Measurements from ENCODE around the gene LRRC36. TPM values are rescaled to one million over a fixed set of nuclear protein-coding genes. Genes with fewer than 3 reads are reported as not detected.

LRRC36 gene
- total and polyA plus RNA-seq, 10 of the 15 experiments (the other 5 are each of a cell fraction or from before 2014, with no cell fraction given): 0.45 to 2.0 (median 0.75) TPM; not detected in 1

- ATAC-seq: 0 out of 3 replicates have a peak, but pooled peaks have one; percentile 5
- ChIA-PET POLR2A (no interaction called here), SMC1A (ENCODE audit: uncharacterized antibody, unreplicated experiment) (no interaction called here), RAD21 (ENCODE audit: unreplicated experiment) (no interaction called here), CTCF (no interaction called here)
- no peak for FAIRE-seq
- no peaks in the 10 kb centered on the region for H3K79me2 ChIP-seq (ENCODE audit: control insufficient read depth, insufficient read depth, low read length)
- H3K9me3 ChIP-seq (replicated peaks; ENCODE audit: control insufficient read depth, insufficient read depth, low read length): no peaks in the 10 kb centered on the region
- TF ChIP-seq ZBTB33 (IDR thresholded peaks at IDR 0.05): no peak
- TF ChIP-seq MEF2B (IDR thresholded peaks at IDR 0.05; ENCODE audit: partially characterized antibody, poor library complexity, severe bottlenecking): no peak
- no peak for TF ChIP-seq MXI1 (IDR thresholded peaks at IDR 0.05; ENCODE audit: low read depth, low read length)
- no peak overlapping the region for H3K4me3 ChIP-seq
- H4K20me1 ChIP-seq (ENCODE audit: control insufficient read depth, insufficient read depth): no peaks in the 10 kb centered on the region
- in situ Hi-C loops (cut with MboI) (no loop called here), intact Hi-C loops (cut with micrococcal nuclease; ENCODE audit: unreplicated experiment) (loop anchor here (5.0 kb wide), 1 partner anchor 118 kb away; the partner anchor contains the start of gene PLEKHG4)
- no peak overlapping the region for H3K4me2 ChIP-seq (ENCODE audit: control insufficient read depth, insufficient read depth)
- H3K27ac ChIP-seq (ENCODE audit: control insufficient read depth, insufficient read depth): no peak overlapping the region
- WGBS (ENCODE audit: insufficient coverage, insufficient replicate concordance, low lambda C conversion rate, missing lambda C conversion rate): 53% methylated on average over 13 of the region's 13 CpGs
- no peak overlapping the region for H2AFZ ChIP-seq (ENCODE audit: control insufficient read depth, low read depth, low read length)
- H3K36me3 ChIP-seq (ENCODE audit: control insufficient read depth in 2 of 2, insufficient read depth in 2 of 2, low read length in 1 of 2): no peaks in the 10 kb centered on the region
- H3K9ac ChIP-seq (ENCODE audit: control insufficient read depth, insufficient read depth, low read length): no peak overlapping the region
- DNase-seq (ENCODE audit: low read depth, low spot score): no peak
- BruUV-seq (replicated peaks): no TSS peak
- H3K4me1 ChIP-seq (ENCODE audit: control insufficient read depth, insufficient read depth, low read length): no peaks in the 10 kb centered on the region
- peaks cover 6 to 17% of the 10 kb centered on the region in 2 experiments for H3K27me3 ChIP-seq (replicated peaks in 1 of 2; ENCODE audit: control insufficient read depth in 2 of 2, insufficient read depth in 2 of 2, low read length in 1 of 2)
These were observed 69.0 kb downstream of the LRRC36 start for GRCh38 chr16:67395458-67396158.
